Left lung (tissue), 10 donors: ENCODE results near the gene SELENOM. TPM values are rescaled to one million over a fixed set of nuclear protein-coding genes. Genes with fewer than 3 reads are reported as not detected.

Source experiments
- ATAC-seq: fragments of 200-7000 bp; cut with Tn5 transposase; one replicate; pipeline ENCODE4 v1.9.1; 2020; ENCODE audit warnings: moderate library complexity
- DNase-seq, 4 donors: peaks; one replicate each; pipeline ENCODE4 v3.0.0-alpha.2; 2013 to 2020
- H3K27ac ChIP-seq, 2 donors: fragments of 200-600 bp; sonication (generic) in 1 of 2; one replicate each; pipeline versions ENCODE4 v1.5.0 to v1.8.0; 2020 to 2021
- H3K27me3 ChIP-seq, 2 donors: fragments of 200-600 bp; sonication (generic) in 1 of 2; one replicate each; pipeline versions ENCODE4 v1.5.0 to v1.8.0; 2020 to 2021
- H3K36me3 ChIP-seq, 2 donors: fragments of 200-600 bp; sonication (generic) in 1 of 2; one replicate each; pipeline versions ENCODE4 v1.5.0 to v1.8.0; 2020 to 2021
- H3K4me1 ChIP-seq, 2 donors: fragments of 200-600 bp; one replicate each; pipeline ENCODE4 v1.8.0; 2021
- H3K4me3 ChIP-seq, 2 donors: fragments of 200-600 bp; sonication (generic) in 1 of 2; one replicate each; pipeline versions ENCODE4 v1.5.0 to v1.8.0; 2020 to 2021; ENCODE audit warnings: mild to moderate bottlenecking in 1 of 2
- H3K9me3 ChIP-seq, 2 donors: fragments of 200-600 bp; sonication (generic) in 1 of 2; one replicate each; pipeline versions ENCODE4 v1.5.0 to v1.8.0; 2020 to 2021
- CTCF ChIP-seq, 2 donors: fragments of 200-600 bp; sonication (generic) in 1 of 2; IDR thresholded peaks; one replicate each; pipeline versions ENCODE4 v1.5.0 to v1.8.0; 2021; ENCODE audit warnings: antibody characterized with exemption in 2 of 2
- intact Hi-C, 2 donors: fragments of 100-400 bp; cut with DNase I; formaldehyde crosslinking; loops; one replicate each; pipeline versions ENCODE4 v1.11.2 to v1.14.2; 2022
- polyA plus RNA-seq, 6 donors: library from polyadenylated mRNA; unstranded; fragments of 120-200 nt; gene quantifications; one replicate each; pipeline ENCODE4 v1.2.1, GENCODE V29; 2013; ENCODE audit not compliant: insufficient read length in 6 of 6
- total RNA-seq, 2 donors: library from RNA; stranded (reverse); fragmentation: NEBNext Ultra II Directional; extraction: Animal tissue kit (Norgen Biotek cat#: 25700); gene quantifications; one replicate each; pipeline ENCODE4 v1.2.1, GENCODE V29; 2021
- donor health status: DM: no; HTN: yes; CAD: no.
- donor health status: DM: no; HTN: no; CAD: no.

Gene SELENOM
- total and polyA plus RNA-seq, 8 donors = 7.8 to 115 (median 13.7) TPM

- ATAC-seq (no peak), DNase-seq (no peak)
- Histone ChIP-seq H3K9me3 (no peaks in the 10 kb centered on the region), H3K36me3 (peaks cover 0 to 44% of the 10 kb centered on the region in 2 donors), H3K4me3 (no peak overlapping the region), H3K27me3 (no peaks in the 10 kb centered on the region), H3K27ac (no peak overlapping the region), H3K4me1 (peaks cover 0 to 18% of the 10 kb centered on the region in 2 donors)
- no peak for TF ChIP-seq CTCF (IDR thresholded peaks at IDR 0.05)
- intact Hi-C loops = no loop called here
These were observed 3.3 kb downstream of the SELENOM start for GRCh38 chr22:31103899-31104694.

GRCh38 chr22:31103111-31103510 lies 4.3 kb downstream of the SELENOM start:
- H3K27ac ChIP-seq = peak overlapping the region in 1 of 2 donors; percentile 44
- H3K36me3 ChIP-seq = peaks cover 0 to 52% of the 10 kb centered on the region in 2 donors
- no peak overlapping the region for H3K4me3 ChIP-seq
- ATAC-seq (no peak), DNase-seq (no peak)
- H3K27me3 ChIP-seq = no peaks in the 10 kb centered on the region
- no peak for TF ChIP-seq CTCF (IDR thresholded peaks at IDR 0.05)
- intact Hi-C loops = no loop called here
- H3K4me1 ChIP-seq = peaks cover 0 to 14% of the 10 kb centered on the region in 2 donors
- H3K9me3 ChIP-seq = no peaks in the 10 kb centered on the region

- H3K4me3 ChIP-seq = no peak overlapping the region
- no peak for TF ChIP-seq CTCF (IDR thresholded peaks at IDR 0.05)
- ATAC-seq (peak; percentile 37), DNase-seq (peak in 1 of 4 donors; percentile 73)
- no peaks in the 10 kb centered on the region for H3K27me3 ChIP-seq
- peak overlapping the region; percentile 28 to 44 for H3K27ac ChIP-seq
- H3K36me3 ChIP-seq = peaks cover 0 to 56% of the 10 kb centered on the region in 2 donors
- peaks cover 0 to 9% of the 10 kb centered on the region in 2 donors for H3K4me1 ChIP-seq
- H3K9me3 ChIP-seq = no peaks in the 10 kb centered on the region
- intact Hi-C loops = no loop called here
These were observed 4.8 kb downstream of the SELENOM start for GRCh38 chr22:31102441-31103081.

- no peak for TF ChIP-seq CTCF (IDR thresholded peaks at IDR 0.05)
- ATAC-seq (no peak), DNase-seq (no peak)
- Histone ChIP-seq H3K4me1 (no peaks in the 10 kb centered on the region), H3K27me3 (no peaks in the 10 kb centered on the region), H3K36me3 (peaks cover 0 to 72% of the 10 kb centered on the region in 2 donors), H3K4me3 (no peak overlapping the region), H3K9me3 (no peaks in the 10 kb centered on the region), H3K27ac (no peak overlapping the region)
- intact Hi-C loops = no loop called here
These were observed 6.4 kb downstream of the SELENOM start for GRCh38 chr22:31100762-31101525.
